ENCODE measurements around the gene FYN. TPM values are rescaled to one million over a fixed set of nuclear protein-coding genes. Genes with fewer than 3 reads are reported as not detected.

Gene FYN
- total and polyA plus RNA-seq, 4 donors, result 11.2 to 28.3 (median 19.7) TPM

GRCh38 chr6:111688331-111688730 lies 184.9 kb downstream of the FYN start:
- Histone ChIP-seq H3K36me3 (ENCODE audit: control insufficient read depth in 4 of 4, insufficient read depth in 3 of 4, low read depth in 1 of 4, low read length in 3 of 4) (peaks cover 0 to 1% (median 0%) of the 10 kb centered on the region in 4 donors), H3K4me3 (ENCODE audit: low read depth in 1 of 3, low read length in 3 of 3) (no peak overlapping the region), H3K27me3 (ENCODE audit: control insufficient read depth in 4 of 4, insufficient read depth in 4 of 4, low read length in 3 of 4) (no peaks in the 10 kb centered on the region), H3K27ac (ENCODE audit: low read depth in 1 of 2, low read length in 2 of 2) (no peak overlapping the region), H3K9me3 (ENCODE audit: control insufficient read depth in 4 of 4, low read length in 3 of 4) (no peaks in the 10 kb centered on the region), H3K4me1 (ENCODE audit: control insufficient read depth in 4 of 4, insufficient read depth in 4 of 4, low read length in 3 of 4) (peaks cover 17 to 53% (median 32%) of the 10 kb centered on the region in 4 donors), H3K9ac (ENCODE audit: low read depth in 1 of 2, low read length in 2 of 2) (no peak overlapping the region)
- TF ChIP-seq JUND (IDR thresholded peaks at IDR 0.05) (no peak), RXRA (IDR thresholded peaks at IDR 0.05) (no peak), ZBTB33 (IDR thresholded peaks at IDR 0.05) (no peak), HNF4G (IDR thresholded peaks at IDR 0.05) (no peak), CTCF (IDR thresholded peaks at IDR 0.05; ENCODE audit: low read depth, low read length, missing input control) (no peak)
- 94% methylated on average over 7 of the region's 7 CpGs for WGBS
- DNase-seq (ENCODE audit: low spot score), result no peak

- Histone ChIP-seq H3K36me3 (ENCODE audit: control insufficient read depth in 4 of 4, insufficient read depth in 3 of 4, low read depth in 1 of 4, low read length in 3 of 4) (peaks cover 0 to 1% (median 0%) of the 10 kb centered on the region in 4 donors), H3K4me1 (ENCODE audit: control insufficient read depth in 4 of 4, insufficient read depth in 4 of 4, low read length in 3 of 4) (peaks cover 21 to 50% (median 28%) of the 10 kb centered on the region in 4 donors), H3K9ac (ENCODE audit: low read depth in 1 of 2, low read length in 2 of 2) (no peak overlapping the region), H3K9me3 (ENCODE audit: control insufficient read depth in 4 of 4, low read length in 3 of 4) (no peaks in the 10 kb centered on the region), H3K27me3 (ENCODE audit: control insufficient read depth in 4 of 4, insufficient read depth in 4 of 4, low read length in 3 of 4) (no peaks in the 10 kb centered on the region), H3K27ac (ENCODE audit: low read depth in 1 of 2, low read length in 2 of 2) (peak overlapping the region in 1 of 2 donors; percentile 10), H3K4me3 (ENCODE audit: low read depth in 1 of 3, low read length in 3 of 3) (no peak overlapping the region)
- no peak for DNase-seq (ENCODE audit: low spot score)
- TF ChIP-seq HNF4A (conservative IDR thresholded peaks at IDR 0.05) (peak; percentile 79 to 81), RXRA (IDR thresholded peaks at IDR 0.05) (peak; percentile 32 to 61), MAX (IDR thresholded peaks at IDR 0.05) (peak; percentile 41), YY1 (IDR thresholded peaks at IDR 0.05) (no peak), RAD21 (IDR thresholded peaks at IDR 0.05) (peak in 1 of 2 donors; percentile 8)
These were observed 185.6 kb downstream of the FYN start for GRCh38 chr6:111687652-111688051.

- H3K9me3 ChIP-seq (ENCODE audit: control insufficient read depth in 4 of 4, low read length in 3 of 4), result no peaks in the 10 kb centered on the region
- H3K27me3 ChIP-seq (ENCODE audit: control insufficient read depth in 4 of 4, insufficient read depth in 4 of 4, low read length in 3 of 4), result no peaks in the 10 kb centered on the region
- 67% methylated on average over 3 of the region's 3 CpGs for WGBS
- H3K4me1 ChIP-seq (ENCODE audit: control insufficient read depth in 4 of 4, insufficient read depth in 4 of 4, low read length in 3 of 4), result peaks cover 16 to 43% (median 23%) of the 10 kb centered on the region in 4 donors
- H3K27ac ChIP-seq (ENCODE audit: low read depth in 1 of 2, low read length in 2 of 2), result peak overlapping the region; percentile 93 to 94
- peak overlapping the region in 1 of 2 donors; percentile 65 for H3K9ac ChIP-seq (ENCODE audit: low read depth in 1 of 2, low read length in 2 of 2)
- H3K4me3 ChIP-seq (ENCODE audit: low read depth in 1 of 3, low read length in 3 of 3), result no peak overlapping the region
- peaks cover 0 to 1% (median 0%) of the 10 kb centered on the region in 4 donors for H3K36me3 ChIP-seq (ENCODE audit: control insufficient read depth in 4 of 4, insufficient read depth in 3 of 4, low read depth in 1 of 4, low read length in 3 of 4)
- no peak for DNase-seq (ENCODE audit: low spot score)
- no peak for TF ChIP-seq FOXA1 (IDR thresholded peaks at IDR 0.05)
- peak; percentile 15 for TF ChIP-seq YY1 (IDR thresholded peaks at IDR 0.05)
These were observed 186.4 kb downstream of the FYN start for GRCh38 chr6:111686932-111687266.
